ENCODE results near the gene CHORDC1.

CHORDC1 gene

DNA sequence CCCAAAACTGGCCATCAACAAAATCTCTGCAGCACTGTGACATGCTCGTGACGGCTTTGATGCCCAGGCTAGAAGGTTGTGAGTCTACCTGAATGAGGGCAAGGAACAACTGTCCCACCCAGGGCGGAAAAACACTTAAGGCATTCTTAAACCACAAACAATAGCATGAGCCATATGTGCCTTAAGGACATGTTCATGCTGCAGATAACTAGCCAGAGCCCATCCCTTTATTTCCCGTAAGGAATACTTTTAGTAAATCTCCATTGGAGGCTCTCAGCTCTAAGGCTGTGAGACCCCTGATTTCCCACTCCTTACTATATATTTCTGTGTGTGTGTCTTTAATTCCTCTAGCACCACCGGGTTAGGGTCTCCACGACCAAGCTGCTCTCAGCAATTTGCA, 3.4 kb downstream of the CHORDC1 start:
- Histone ChIP-seq H3K27ac (ENCODE audit: low read length) (no peak overlapping the region), H3K4me2 (ENCODE audit: low read length) (no peak overlapping the region)

DNA sequence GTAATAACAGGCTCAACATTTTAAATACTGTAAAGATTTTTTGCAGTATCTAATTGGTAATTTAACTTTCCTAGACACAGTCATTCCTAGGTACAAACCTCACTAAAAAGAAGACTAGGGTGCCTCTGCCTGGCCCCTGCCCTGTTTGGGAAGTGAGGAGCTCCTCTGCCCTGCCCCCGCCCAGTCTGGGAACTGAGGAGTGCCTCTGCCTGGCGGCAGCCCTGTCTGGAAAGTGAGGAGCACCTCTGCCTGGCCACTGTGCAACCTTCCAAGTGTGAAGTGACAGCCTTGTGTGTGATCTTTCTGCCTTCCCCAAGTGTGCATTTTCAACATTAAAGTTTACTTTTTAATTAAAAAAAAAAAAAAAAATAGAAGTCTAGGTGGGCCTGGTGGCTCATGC, 4.2 kb downstream of the CHORDC1 start:
- TF ChIP-seq, protein P1, sequence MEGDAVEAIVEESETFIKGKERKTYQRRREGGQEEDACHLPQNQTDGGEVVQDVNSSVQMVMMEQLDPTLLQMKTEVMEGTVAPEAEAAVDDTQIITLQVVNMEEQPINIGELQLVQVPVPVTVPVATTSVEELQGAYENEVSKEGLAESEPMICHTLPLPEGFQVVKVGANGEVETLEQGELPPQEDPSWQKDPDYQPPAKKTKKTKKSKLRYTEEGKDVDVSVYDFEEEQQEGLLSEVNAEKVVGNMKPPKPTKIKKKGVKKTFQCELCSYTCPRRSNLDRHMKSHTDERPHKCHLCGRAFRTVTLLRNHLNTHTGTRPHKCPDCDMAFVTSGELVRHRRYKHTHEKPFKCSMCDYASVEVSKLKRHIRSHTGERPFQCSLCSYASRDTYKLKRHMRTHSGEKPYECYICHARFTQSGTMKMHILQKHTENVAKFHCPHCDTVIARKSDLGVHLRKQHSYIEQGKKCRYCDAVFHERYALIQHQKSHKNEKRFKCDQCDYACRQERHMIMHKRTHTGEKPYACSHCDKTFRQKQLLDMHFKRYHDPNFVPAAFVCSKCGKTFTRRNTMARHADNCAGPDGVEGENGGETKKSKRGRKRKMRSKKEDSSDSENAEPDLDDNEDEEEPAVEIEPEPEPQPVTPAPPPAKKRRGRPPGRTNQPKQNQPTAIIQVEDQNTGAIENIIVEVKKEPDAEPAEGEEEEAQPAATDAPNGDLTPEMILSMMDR (IDR thresholded peaks at IDR 0.05; ENCODE audit: low read depth, low read length) = no peak
- no peak for TF ChIP-seq EZH2phosphoT487 (IDR thresholded peaks at IDR 0.05; ENCODE audit: low read depth)
- no peak overlapping the region for H3K9ac ChIP-seq (ENCODE audit: low read length)
- no peaks in the 10 kb centered on the region for H3K9me3 ChIP-seq (ENCODE audit: insufficient read depth, low read length)
- H4K20me1 ChIP-seq (ENCODE audit: insufficient read depth, low read length) = peaks cover 31% of the 10 kb centered on the region
- H3K27me3 ChIP-seq (ENCODE audit: low read depth, low read length) = no peaks in the 10 kb centered on the region
- no peak overlapping the region for H3K4me3 ChIP-seq (ENCODE audit: low read length)
- H3K4me1 ChIP-seq (ENCODE audit: low read length) = peaks cover 23% of the 10 kb centered on the region
- no peak overlapping the region for H3K27ac ChIP-seq (ENCODE audit: low read length)
- H3K4me2 ChIP-seq (ENCODE audit: low read length) = no peak overlapping the region
- peaks cover 99% of the 10 kb centered on the region for H3K79me2 ChIP-seq (ENCODE audit: low read length)
- H3K36me3 ChIP-seq (replicated peaks; ENCODE audit: low read depth, low read length) = peaks cover 30% of the 10 kb centered on the region
- no peak overlapping the region for H2AFZ ChIP-seq (ENCODE audit: low read depth, low read length)

More for the DNA sequence above, 3.4 kb downstream of the CHORDC1 start:
- no peak overlapping the region for H3K9ac ChIP-seq (ENCODE audit: low read length)
- H3K27me3 ChIP-seq (ENCODE audit: low read depth, low read length) = no peaks in the 10 kb centered on the region
- H3K4me1 ChIP-seq (ENCODE audit: low read length) = peaks cover 28% of the 10 kb centered on the region
- H3K36me3 ChIP-seq (replicated peaks; ENCODE audit: low read depth, low read length) = peaks cover 21% of the 10 kb centered on the region
- H3K79me2 ChIP-seq (ENCODE audit: low read length) = peaks cover 90% of the 10 kb centered on the region
- no peak for TF ChIP-seq EZH2phosphoT487 (IDR thresholded peaks at IDR 0.05; ENCODE audit: low read depth)
- TF ChIP-seq, protein P1 (IDR thresholded peaks at IDR 0.05; ENCODE audit: low read depth, low read length) = no peak
- H2AFZ ChIP-seq (ENCODE audit: low read depth, low read length) = no peak overlapping the region
- no peaks in the 10 kb centered on the region for H3K9me3 ChIP-seq (ENCODE audit: insufficient read depth, low read length)
- no peak overlapping the region for H3K4me3 ChIP-seq (ENCODE audit: low read length)
- peaks cover 31% of the 10 kb centered on the region for H4K20me1 ChIP-seq (ENCODE audit: insufficient read depth, low read length)

DNA sequence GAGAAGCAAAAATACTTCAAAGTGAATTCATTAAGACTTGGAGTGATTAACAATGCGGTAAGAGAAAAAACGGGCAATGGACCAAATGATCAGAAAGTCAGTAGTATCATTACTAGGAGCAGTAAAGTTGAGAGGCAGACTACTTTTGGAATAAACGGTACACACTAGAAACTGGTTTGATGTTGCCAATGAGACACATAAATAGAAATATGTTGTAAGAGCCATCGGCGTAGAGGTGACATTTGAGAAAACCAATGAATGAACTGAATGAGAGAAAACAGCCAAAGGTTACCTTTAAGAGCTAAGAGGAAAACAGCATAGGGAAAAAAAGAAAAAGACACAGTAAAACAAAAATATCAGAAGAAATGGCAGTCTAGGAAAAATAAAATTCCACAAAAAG, 6.2 kb downstream of the CHORDC1 start:
- H2AFZ ChIP-seq (ENCODE audit: low read depth, low read length) = no peak overlapping the region
- peaks cover 27% of the 10 kb centered on the region for H4K20me1 ChIP-seq (ENCODE audit: insufficient read depth, low read length)
- H3K36me3 ChIP-seq (replicated peaks; ENCODE audit: low read depth, low read length) = peaks cover 46% of the 10 kb centered on the region
- H3K4me2 ChIP-seq (ENCODE audit: low read length) = no peak overlapping the region
- H3K9ac ChIP-seq (ENCODE audit: low read length) = no peak overlapping the region
- H3K27ac ChIP-seq (ENCODE audit: low read length) = no peak overlapping the region
- no peaks in the 10 kb centered on the region for H3K9me3 ChIP-seq (ENCODE audit: insufficient read depth, low read length)
- H3K4me3 ChIP-seq (ENCODE audit: low read length) = no peak overlapping the region
- H3K4me1 ChIP-seq (ENCODE audit: low read length) = peaks cover 22% of the 10 kb centered on the region
- H3K27me3 ChIP-seq (ENCODE audit: low read depth, low read length) = no peaks in the 10 kb centered on the region
- peaks cover 99% of the 10 kb centered on the region for H3K79me2 ChIP-seq (ENCODE audit: low read length)
- TF ChIP-seq, protein P1 (IDR thresholded peaks at IDR 0.05; ENCODE audit: low read depth, low read length) = no peak
- no peak for TF ChIP-seq EZH2phosphoT487 (IDR thresholded peaks at IDR 0.05; ENCODE audit: low read depth)

DNA sequence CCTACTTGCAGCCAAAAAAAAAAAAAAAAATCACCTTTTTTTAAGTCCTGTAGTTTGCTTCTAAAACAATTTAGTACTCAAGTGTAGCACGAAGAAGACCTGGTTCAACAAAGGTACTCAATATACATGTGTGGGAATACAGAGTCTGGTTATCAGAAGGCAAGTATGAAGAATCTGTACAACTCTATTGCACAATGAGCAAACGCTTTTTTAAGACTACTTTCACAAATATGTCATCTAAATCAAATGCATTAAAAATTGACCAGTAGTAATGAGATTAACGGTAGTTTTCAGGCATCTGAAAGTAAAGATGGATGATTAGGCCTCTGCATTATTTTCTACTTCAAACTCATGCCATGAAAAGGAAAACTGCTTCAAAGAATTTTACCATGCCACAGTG, 9.5 kb downstream of the CHORDC1 start:
- peaks cover 6% of the 10 kb centered on the region; the same call in 1 of the 2 replicates for H4K20me1 ChIP-seq (ENCODE audit: insufficient read depth, low read length)

More for the DNA sequence above, 9.5 kb downstream of the CHORDC1 start:
- H3K4me2 ChIP-seq (ENCODE audit: low read length) = no peak overlapping the region
- H3K27me3 ChIP-seq (ENCODE audit: low read depth, low read length) = no peaks in the 10 kb centered on the region
- no peak overlapping the region for H3K27ac ChIP-seq (ENCODE audit: low read length)
- H3K9ac ChIP-seq (ENCODE audit: low read length) = no peak overlapping the region
- peaks cover 90% of the 10 kb centered on the region for H3K79me2 ChIP-seq (ENCODE audit: low read length)
- peaks cover 60% of the 10 kb centered on the region for H3K36me3 ChIP-seq (replicated peaks; ENCODE audit: low read depth, low read length)
- H3K4me3 ChIP-seq (ENCODE audit: low read length) = no peak overlapping the region
- no peaks in the 10 kb centered on the region for H3K9me3 ChIP-seq (ENCODE audit: insufficient read depth, low read length)
- H2AFZ ChIP-seq (ENCODE audit: low read depth, low read length) = no peak overlapping the region
- TF ChIP-seq, protein P1 (IDR thresholded peaks at IDR 0.05; ENCODE audit: low read depth, low read length) = no peak
- no peak for TF ChIP-seq EZH2phosphoT487 (IDR thresholded peaks at IDR 0.05; ENCODE audit: low read depth)
- no peaks in the 10 kb centered on the region for H3K4me1 ChIP-seq (ENCODE audit: low read length)

Data from OCI-LY3 (cell line).